IMR-90 (cell line): ENCODE results near the gene FAM184A. TPM values are rescaled to one million over a fixed set of nuclear protein-coding genes. Genes with fewer than 3 reads are reported as not detected.

Experiments used
- ATAC-seq: fragments of 200-7000 bp; cut with Tn5 transposase; 2 replicates; pipeline ENCODE4 v1.9.1; 2020; ENCODE audit warnings: low read depth, mild to moderate bottlenecking, moderate library complexity
- BruUV-seq: library from RNA; stranded (reverse); fragments of 400-500 nt; replicated peaks from 2 replicates; lab custom pipeline; 2021; lab: Mats Ljungman, UMichigan
- CTCF ChIA-PET: fragments of 300-600 bp; formaldehyde crosslinking; extraction: SDS; loops from one replicate; lab custom pipeline; 2021; ENCODE audit warnings: antibody characterized with exemption; lab: Yijun Ruan, JAX
- POLR2A ChIA-PET: fragments of 300-600 bp; sonication (Branson Sonifier 250); formaldehyde crosslinking; loops from one replicate; lab custom pipeline; 2022; ENCODE audit warnings: antibody characterized with exemption; ENCODE audit not compliant: unreplicated experiment; lab: Charles Lee
- DNase-seq: peaks from one replicate; pipeline ENCODE4 v3.0.0; 2013
- H2AFZ ChIP-seq: replicated peaks from 2 replicates; pipeline ENCODE3; 2013; ENCODE audit warnings: low read length, mild to moderate bottlenecking; ENCODE audit not compliant: poor library complexity
- H2AK5ac ChIP-seq: 2 replicates; pipeline ENCODE4 v1.6.1; 2013; ENCODE audit warnings: low read depth, low read length, inconsistent platforms
- H2AK9ac ChIP-seq: replicated peaks from 2 replicates; pipeline ENCODE3; 2013; ENCODE audit warnings: mild to moderate bottlenecking, low read depth, low read length, moderate library complexity; ENCODE audit not compliant: poor library complexity
- H2BK120ac ChIP-seq: 2 replicates; pipeline ENCODE4 v1.6.1; 2013; ENCODE audit warnings: low read depth, low read length, inconsistent platforms
- H2BK15ac ChIP-seq: 3 replicates; pipeline ENCODE4 v1.6.1; 2013; ENCODE audit warnings: low read depth, low read length, inconsistent platforms
- H2BK20ac ChIP-seq: 2 replicates; pipeline ENCODE4 v1.6.1; 2013; ENCODE audit warnings: low read depth, mild to moderate bottlenecking, inconsistent platforms, low read length, moderate library complexity
- H2BK5ac ChIP-seq: 2 replicates; pipeline ENCODE4 v1.6.1; 2013; ENCODE audit warnings: mild to moderate bottlenecking, low read depth, low read length, inconsistent platforms; ENCODE audit not compliant: poor library complexity, severe bottlenecking
- H3K14ac ChIP-seq: replicated peaks from 2 replicates; pipeline ENCODE4 v1.6.1; 2013; ENCODE audit warnings: low read depth, low read length, inconsistent platforms
- H3K18ac ChIP-seq: 2 replicates; pipeline ENCODE4 v1.6.1; 2013; ENCODE audit warnings: low read depth, low read length, control low read depth
- H3K23ac ChIP-seq: 2 replicates; pipeline ENCODE4 v1.6.1; 2013; ENCODE audit warnings: low read depth, low read length, inconsistent platforms
- H3K27ac ChIP-seq: 2 replicates; pipeline ENCODE4 v1.5.1; 2013; ENCODE audit warnings: mild to moderate bottlenecking, control low read depth, low read length; ENCODE audit not compliant: insufficient read depth
- H3K27me3 ChIP-seq: 2 replicates; pipeline ENCODE4 v1.6.1; 2013; ENCODE audit warnings: low read length; ENCODE audit not compliant: control insufficient read depth, insufficient read depth
- H3K36me3 ChIP-seq: 2 replicates; pipeline ENCODE4 v1.6.1; 2013; ENCODE audit warnings: low read length, mixed read lengths; ENCODE audit not compliant: control insufficient read depth, insufficient read depth
- H3K4ac ChIP-seq: 2 replicates; pipeline ENCODE4 v1.6.1; 2013; ENCODE audit warnings: low read depth, low read length, inconsistent platforms
- H3K4me1 ChIP-seq: 2 replicates; pipeline ENCODE4 v1.6.1; 2013; ENCODE audit warnings: low read length, mixed read lengths; ENCODE audit not compliant: control insufficient read depth, insufficient read depth
- H3K4me2 ChIP-seq: 2 replicates; pipeline ENCODE4 v1.6.1; 2013; ENCODE audit warnings: low read depth, mild to moderate bottlenecking, control low read depth, low read length, moderate library complexity
- H3K4me3 ChIP-seq: 2 replicates; pipeline ENCODE4 v1.5.1; 2013; ENCODE audit warnings: low read depth, mild to moderate bottlenecking, control low read depth, low read length, moderate library complexity; ENCODE audit not compliant: insufficient read depth
- H3K56ac ChIP-seq: 2 replicates; pipeline ENCODE4 v1.6.1; 2013; ENCODE audit warnings: low read length, inconsistent platforms; ENCODE audit not compliant: insufficient read depth; ENCODE audit errors: extremely low read depth
- H3K79me1 ChIP-seq, 2 experiments: 2 replicates each; pipeline ENCODE4 v1.6.1; 2013; ENCODE audit warnings: low read length in 2 of 2, inconsistent platforms in 1 of 2, low read depth in 1 of 2
- H3K9ac ChIP-seq: 2 replicates; pipeline ENCODE4 v1.6.1; 2013; ENCODE audit warnings: low read depth, low read length, control low read depth
- H3K9me1 ChIP-seq: 2 replicates; pipeline ENCODE4 v1.6.1; 2013; ENCODE audit warnings: low read length, inconsistent platforms; ENCODE audit not compliant: insufficient read depth
- H3K9me3 ChIP-seq: 2 replicates; pipeline ENCODE4 v1.6.1; 2013; ENCODE audit warnings: low read length; ENCODE audit not compliant: control insufficient read depth, insufficient read depth
- H4K20me1 ChIP-seq: 2 replicates; pipeline ENCODE4 v1.6.1; 2013; ENCODE audit warnings: low read length, inconsistent platforms; ENCODE audit not compliant: insufficient read depth
- H4K5ac ChIP-seq: 2 replicates; pipeline ENCODE4 v1.6.1; 2013; ENCODE audit warnings: mild to moderate bottlenecking, low read depth, low read length, control low read depth
- H4K8ac ChIP-seq, 2 experiments: 2 replicates each; pipeline ENCODE4 v1.6.1; 2013; ENCODE audit warnings: low read depth in 2 of 2, low read length in 2 of 2, control low read depth in 1 of 2, inconsistent platforms in 1 of 2
- H4K91ac ChIP-seq: 2 replicates; pipeline ENCODE4 v1.6.1; 2013; ENCODE audit warnings: low read depth, low read length, inconsistent platforms; ENCODE audit not compliant: insufficient read depth
- BHLHE40 ChIP-seq: fragments of 150-350 bp; IDR thresholded peaks from 2 replicates; pipeline ENCODE4 v1.6.1; 2016; ENCODE audit warnings: mild to moderate bottlenecking, low read depth, low read length
- CEBPB ChIP-seq: IDR thresholded peaks from 2 replicates; pipeline ENCODE4 v1.6.1; 2012; ENCODE audit warnings: low read depth, low read length, improper control_type of control experiment
- CHD1 ChIP-seq: IDR thresholded peaks from 2 replicates; pipeline ENCODE4 v1.6.1; 2012; ENCODE audit warnings: low read depth, low read length, improper control_type of control experiment
- FOS ChIP-seq: fragments of 150-350 bp; IDR thresholded peaks from 2 replicates; pipeline ENCODE4 v1.6.1; 2016; ENCODE audit warnings: low read depth, low read length
- MAFK ChIP-seq: IDR thresholded peaks from 2 replicates; pipeline ENCODE4 v1.6.1; 2012; ENCODE audit warnings: low read depth, low read length, improper control_type of control experiment
- MAZ ChIP-seq: IDR thresholded peaks from 2 replicates; pipeline ENCODE4 v1.6.1; 2012; ENCODE audit warnings: low read depth, mild to moderate bottlenecking, low read length, improper control_type of control experiment, moderate library complexity, borderline replicate concordance
- MXI1 ChIP-seq: IDR thresholded peaks from 2 replicates; pipeline ENCODE4 v1.6.1; 2012; ENCODE audit warnings: low read depth, mild to moderate bottlenecking, low read length, moderate library complexity, borderline replicate concordance
- NFE2L2 ChIP-seq: fragments of 150-350 bp; IDR thresholded peaks from 2 replicates; pipeline ENCODE4 v1.6.1; 2016; ENCODE audit warnings: low read depth, mild to moderate bottlenecking, low read length
- POLR2A ChIP-seq: IDR thresholded peaks from 2 replicates; pipeline ENCODE4 v1.6.1; 2012; ENCODE audit warnings: mild to moderate bottlenecking, low read depth, low read length
- RAD21 ChIP-seq: IDR thresholded peaks from 2 replicates; pipeline ENCODE4 v1.6.1; 2012; ENCODE audit warnings: low read length, improper control_type of control experiment
- RCOR1 ChIP-seq: IDR thresholded peaks from 2 replicates; pipeline ENCODE4 v1.6.1; 2012; ENCODE audit warnings: mild to moderate bottlenecking, low read length, improper control_type of control experiment; ENCODE audit not compliant: insufficient replicate concordance
- RFX5 ChIP-seq: IDR thresholded peaks from 2 replicates; pipeline ENCODE4 v1.8.0; 2012; ENCODE audit warnings: low read depth, mild to moderate bottlenecking, low read length, moderate library complexity
- WGBS, 2 experiments: methylation state at CpG; one replicate each; pipeline versions ENCODE4 v1.1.5 to v1.1.7; 2013; ENCODE audit warnings: missing lambda C conversion rate in 2 of 2; ENCODE audit not compliant: insufficient read length in 1 of 2; ENCODE audit errors: extremely low coverage in 2 of 2; 5-methylcytosine and 5-hydroxymethylcytosine counted together
- dilution Hi-C: fragments of 300-500 bp; cut with HindIII; formaldehyde crosslinking; loops from one replicate; pipeline ENCODE4 v1.14.3; 2018; ENCODE audit warnings: low sequenced_read_pairs; ENCODE audit not compliant: unreplicated experiment
- in situ Hi-C: fragments of 300-500 bp; cut with MboI; formaldehyde crosslinking; loops from 3 replicates; pipeline ENCODE4 v1.14.3; 2019; ENCODE audit warnings: low sequenced_read_pairs, inconsistent platforms, mixed read lengths
- intact Hi-C: fragments of 100-400 bp; cut with micrococcal nuclease; formaldehyde crosslinking; loops from 2 replicates; pipeline ENCODE4 v1.10.0; 2022
- polyA plus RNA-seq, 3 experiments: library from polyadenylated mRNA; depleted of rRNA; stranded (reverse); fragments of >200 nt; gene quantifications; 2 replicates each; pipeline ENCODE4 v1.2.3, GENCODE V29; 2012; ENCODE audit warnings: low replicate concordance in 1 of 3
- total RNA-seq: library from RNA; depleted of rRNA; stranded (reverse); fragments of >200 nt; gene quantifications from 2 replicates; pipeline ENCODE4 v1.2.3, GENCODE V29; 2012
- TF ChIP-seq, protein P1 (sequence below): fragments of 150-350 bp; IDR thresholded peaks from 2 replicates; pipeline ENCODE4 v1.6.1; 2017; ENCODE audit warnings: mild to moderate bottlenecking, antibody characterized with exemption, low read length, low read depth
- TF ChIP-seq, protein P2 (sequence below): conservative IDR thresholded peaks from 2 replicates; pipeline ENCODE4 v1.5.1; 2012; ENCODE audit warnings: mild to moderate bottlenecking, low read depth, low read length, improper control_type of control experiment
- TF ChIP-seq, protein P3 (sequence below): fragments of 150-350 bp; IDR thresholded peaks from 2 replicates; pipeline ENCODE4 v1.6.1; 2016; ENCODE audit warnings: low read depth, mild to moderate bottlenecking, low read length, moderate library complexity, borderline replicate concordance

Gene FAM184A
- total and polyA plus RNA-seq, 2 of the 4 experiments (the other 2 are of a cell fraction), result 0.03 TPM; not detected in 1

DNA sequence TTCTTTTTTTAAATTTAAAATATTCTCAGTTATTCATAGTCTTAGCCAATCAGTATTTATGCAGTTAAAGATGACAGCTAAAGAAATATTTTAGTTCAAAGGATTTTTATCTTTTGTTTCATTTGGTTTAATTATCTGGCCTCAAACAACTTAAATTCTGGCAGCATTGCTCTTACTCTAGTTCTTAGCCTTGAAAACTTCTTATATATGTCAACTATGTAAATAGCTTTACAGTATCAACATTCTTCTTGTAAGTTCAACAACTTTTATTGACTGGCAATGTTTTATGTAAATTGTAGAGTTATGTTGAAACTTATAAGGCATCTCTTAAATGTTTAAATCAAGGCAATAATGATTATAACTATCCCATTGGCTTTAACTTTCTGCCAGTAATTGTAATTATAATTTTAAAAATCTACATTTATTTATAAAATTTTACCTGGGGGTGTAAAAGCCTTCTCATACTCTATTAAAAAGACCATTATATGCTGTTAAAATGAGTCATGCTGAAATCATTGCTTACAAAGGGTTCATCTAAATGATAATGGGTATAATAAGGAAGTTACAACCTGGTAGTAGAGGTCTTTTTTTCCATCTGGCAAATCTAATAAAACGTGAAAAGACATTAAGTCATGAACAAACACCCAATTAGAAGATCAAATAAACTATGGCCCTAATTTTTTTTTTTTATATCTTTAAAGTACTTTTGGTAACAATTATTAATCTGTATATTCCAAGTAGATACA lies 45.8 kb upstream of the FAM184A start:
- ChIA-PET CTCF (interaction anchor here (1.6 kb wide), 1 partner anchor 13 kb away, joined by 4 read pairs; no protein-coding TSS in a partner anchor), POLR2A (no interaction called here)
- no peak overlapping the region for H3K27ac ChIP-seq
- H3K4me3 ChIP-seq, result no peak overlapping the region
- H3K14ac ChIP-seq, result no peak overlapping the region
- no peaks in the 10 kb centered on the region for H3K9me1 ChIP-seq
- no peak overlapping the region for H2AFZ ChIP-seq
- WGBS, 2 experiments, result no CpG with 5 or more reads among the region's 1 CpG
- no peak overlapping the region for H2BK20ac ChIP-seq
- BruUV-seq, result no TSS peak
- H2AK5ac ChIP-seq, result no peak overlapping the region
- ATAC-seq (peak; percentile 42; the same call in 1 of the 2 replicates), DNase-seq (no peak)
- H4K20me1 ChIP-seq, result no peaks in the 10 kb centered on the region
- intact Hi-C loops (no loop called here), in situ Hi-C loops (no loop called here), dilution Hi-C loops (no loop called here)
- H4K8ac ChIP-seq, result no peak overlapping the region
- no peak overlapping the region for H3K23ac ChIP-seq
- H2BK120ac ChIP-seq, result no peak overlapping the region
- no peak overlapping the region for H2AK9ac ChIP-seq
- no peak overlapping the region for H4K5ac ChIP-seq
- no peak for TF ChIP-seq POLR2A
- TF ChIP-seq NFE2L2, result no peak
- TF ChIP-seq RCOR1, result no peak
- no peak for TF ChIP-seq CHD1
- TF ChIP-seq MXI1, result no peak
- TF ChIP-seq MAFK, result no peak
- TF ChIP-seq RFX5, result no peak
- TF ChIP-seq BHLHE40, result no peak
- TF ChIP-seq RAD21, result no peak
- TF ChIP-seq, protein P1, sequence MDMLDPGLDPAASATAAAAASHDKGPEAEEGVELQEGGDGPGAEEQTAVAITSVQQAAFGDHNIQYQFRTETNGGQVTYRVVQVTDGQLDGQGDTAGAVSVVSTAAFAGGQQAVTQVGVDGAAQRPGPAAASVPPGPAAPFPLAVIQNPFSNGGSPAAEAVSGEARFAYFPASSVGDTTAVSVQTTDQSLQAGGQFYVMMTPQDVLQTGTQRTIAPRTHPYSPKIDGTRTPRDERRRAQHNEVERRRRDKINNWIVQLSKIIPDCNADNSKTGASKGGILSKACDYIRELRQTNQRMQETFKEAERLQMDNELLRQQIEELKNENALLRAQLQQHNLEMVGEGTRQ, result no peak
- TF ChIP-seq, protein P2, sequence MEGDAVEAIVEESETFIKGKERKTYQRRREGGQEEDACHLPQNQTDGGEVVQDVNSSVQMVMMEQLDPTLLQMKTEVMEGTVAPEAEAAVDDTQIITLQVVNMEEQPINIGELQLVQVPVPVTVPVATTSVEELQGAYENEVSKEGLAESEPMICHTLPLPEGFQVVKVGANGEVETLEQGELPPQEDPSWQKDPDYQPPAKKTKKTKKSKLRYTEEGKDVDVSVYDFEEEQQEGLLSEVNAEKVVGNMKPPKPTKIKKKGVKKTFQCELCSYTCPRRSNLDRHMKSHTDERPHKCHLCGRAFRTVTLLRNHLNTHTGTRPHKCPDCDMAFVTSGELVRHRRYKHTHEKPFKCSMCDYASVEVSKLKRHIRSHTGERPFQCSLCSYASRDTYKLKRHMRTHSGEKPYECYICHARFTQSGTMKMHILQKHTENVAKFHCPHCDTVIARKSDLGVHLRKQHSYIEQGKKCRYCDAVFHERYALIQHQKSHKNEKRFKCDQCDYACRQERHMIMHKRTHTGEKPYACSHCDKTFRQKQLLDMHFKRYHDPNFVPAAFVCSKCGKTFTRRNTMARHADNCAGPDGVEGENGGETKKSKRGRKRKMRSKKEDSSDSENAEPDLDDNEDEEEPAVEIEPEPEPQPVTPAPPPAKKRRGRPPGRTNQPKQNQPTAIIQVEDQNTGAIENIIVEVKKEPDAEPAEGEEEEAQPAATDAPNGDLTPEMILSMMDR, result no peak
- TF ChIP-seq, protein P3, sequence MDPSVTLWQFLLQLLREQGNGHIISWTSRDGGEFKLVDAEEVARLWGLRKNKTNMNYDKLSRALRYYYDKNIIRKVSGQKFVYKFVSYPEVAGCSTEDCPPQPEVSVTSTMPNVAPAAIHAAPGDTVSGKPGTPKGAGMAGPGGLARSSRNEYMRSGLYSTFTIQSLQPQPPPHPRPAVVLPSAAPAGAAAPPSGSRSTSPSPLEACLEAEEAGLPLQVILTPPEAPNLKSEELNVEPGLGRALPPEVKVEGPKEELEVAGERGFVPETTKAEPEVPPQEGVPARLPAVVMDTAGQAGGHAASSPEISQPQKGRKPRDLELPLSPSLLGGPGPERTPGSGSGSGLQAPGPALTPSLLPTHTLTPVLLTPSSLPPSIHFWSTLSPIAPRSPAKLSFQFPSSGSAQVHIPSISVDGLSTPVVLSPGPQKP, result no peak
- TF ChIP-seq CEBPB, result no peak
- TF ChIP-seq FOS, result no peak
- TF ChIP-seq MAZ, result no peak
- no peak overlapping the region for H3K56ac ChIP-seq
- H2BK5ac ChIP-seq, result no peak overlapping the region
- H2BK15ac ChIP-seq, result no peak overlapping the region
- 0 out of 2 replicates have a peak, but pooled peaks cover 3% of the 10 kb centered on the region for H3K4me1 ChIP-seq
- H3K18ac ChIP-seq, result no peak overlapping the region
- H3K79me1 ChIP-seq, result no peaks in the 10 kb centered on the region
- no peak overlapping the region for H3K4ac ChIP-seq
- no peaks in the 10 kb centered on the region; the same call in 1 of the 2 replicates for H3K9me3 ChIP-seq
- peaks cover 2% of the 10 kb centered on the region; the same call in 1 of the 2 replicates for H3K27me3 ChIP-seq
- no peaks in the 10 kb centered on the region for H3K36me3 ChIP-seq
- H4K91ac ChIP-seq, result no peak overlapping the region
- no peak overlapping the region; the same call in 1 of the 2 replicates for H3K4me2 ChIP-seq
- no peak overlapping the region for H3K9ac ChIP-seq
